Measurements from ENCODE around the gene PLEKHH3. TPM values are rescaled to one million over a fixed set of nuclear protein-coding genes. Genes with fewer than 3 reads are reported as not detected.

The PLEKHH3 gene
- polyA plus RNA-seq, 1 of the 3 experiments (the other 2 are of a cell fraction): 12.8 TPM

GRCh38 chr17:42691021-42691545 lies 14.3 kb upstream of the PLEKHH3 start:
- Histone ChIP-seq H3F3A (replicated peaks; ENCODE audit: insufficient read depth) (no peaks in the 10 kb centered on the region), H3K27ac (ENCODE audit: low read depth in 2 of 2, low read length in 1 of 2) (no peak overlapping the region), H3K36me3 (replicated peaks in 1 of 2; ENCODE audit: control insufficient read depth in 1 of 2, insufficient read depth in 2 of 2, low read length in 1 of 2) (peaks cover 12 to 58% of the 10 kb centered on the region in 2 experiments), H3K9ac (no peak overlapping the region), H3K4me1 (ENCODE audit: control insufficient read depth in 1 of 2, insufficient read depth in 2 of 2, low read depth in 1 of 2, low read length in 1 of 2) (peaks cover 0 to 2% of the 10 kb centered on the region in 2 experiments; a peak in 1 of 4 replicates), H3K9me2 (no peaks in the 10 kb centered on the region), H3K4me3 (ENCODE audit: low read depth in 2 of 2, low read length in 1 of 2) (no peak overlapping the region), H3K27me3 (ENCODE audit: insufficient read depth) (no peaks in the 10 kb centered on the region), H3K9me3 (no peaks in the 10 kb centered on the region), H3K79me2 (ENCODE audit: insufficient read depth) (no peaks in the 10 kb centered on the region), H2AFZ (ENCODE audit: low read depth) (no peak overlapping the region), H4K20me1 (ENCODE audit: insufficient read depth) (no peaks in the 10 kb centered on the region), H3K4me2 (no peak overlapping the region)
- CTCF ChIA-PET: interaction anchor here (1.1 to 6.0 kb wide), 3 partner anchors 10 to 121 kb away, joined by 3 to 24 read pairs (median 5); partner anchors contain the start of genes CCR10 and PSMC3IP
- POLR2A ChIA-PET: interaction anchor here (1.1 kb wide), 1 partner anchor 8 kb away, joined by 4 read pairs; the partner anchor contains the start of gene CNTNAP1
- DNase-seq: peak; percentile 14
- TF ChIP-seq RXRA (IDR thresholded peaks at IDR 0.05; ENCODE audit: borderline replicate concordance, low read depth) (no peak), ELF1 (IDR thresholded peaks at IDR 0.05) (no peak), NFIC (IDR thresholded peaks at IDR 0.05; ENCODE audit: borderline replicate concordance) (no peak), POLR2AphosphoS5 (IDR thresholded peaks at IDR 0.05; ENCODE audit: low read depth, low read length) (no peak), NRF1 (IDR thresholded peaks at IDR 0.05; ENCODE audit: low read depth, low read length) (no peak), YY1 (IDR thresholded peaks at IDR 0.05; ENCODE audit: low read depth) (no peak), FOXJ3 (CRISPR knock-in tag; IDR thresholded peaks at IDR 0.05) (no peak)
- TF ChIP-seq, protein P1, sequence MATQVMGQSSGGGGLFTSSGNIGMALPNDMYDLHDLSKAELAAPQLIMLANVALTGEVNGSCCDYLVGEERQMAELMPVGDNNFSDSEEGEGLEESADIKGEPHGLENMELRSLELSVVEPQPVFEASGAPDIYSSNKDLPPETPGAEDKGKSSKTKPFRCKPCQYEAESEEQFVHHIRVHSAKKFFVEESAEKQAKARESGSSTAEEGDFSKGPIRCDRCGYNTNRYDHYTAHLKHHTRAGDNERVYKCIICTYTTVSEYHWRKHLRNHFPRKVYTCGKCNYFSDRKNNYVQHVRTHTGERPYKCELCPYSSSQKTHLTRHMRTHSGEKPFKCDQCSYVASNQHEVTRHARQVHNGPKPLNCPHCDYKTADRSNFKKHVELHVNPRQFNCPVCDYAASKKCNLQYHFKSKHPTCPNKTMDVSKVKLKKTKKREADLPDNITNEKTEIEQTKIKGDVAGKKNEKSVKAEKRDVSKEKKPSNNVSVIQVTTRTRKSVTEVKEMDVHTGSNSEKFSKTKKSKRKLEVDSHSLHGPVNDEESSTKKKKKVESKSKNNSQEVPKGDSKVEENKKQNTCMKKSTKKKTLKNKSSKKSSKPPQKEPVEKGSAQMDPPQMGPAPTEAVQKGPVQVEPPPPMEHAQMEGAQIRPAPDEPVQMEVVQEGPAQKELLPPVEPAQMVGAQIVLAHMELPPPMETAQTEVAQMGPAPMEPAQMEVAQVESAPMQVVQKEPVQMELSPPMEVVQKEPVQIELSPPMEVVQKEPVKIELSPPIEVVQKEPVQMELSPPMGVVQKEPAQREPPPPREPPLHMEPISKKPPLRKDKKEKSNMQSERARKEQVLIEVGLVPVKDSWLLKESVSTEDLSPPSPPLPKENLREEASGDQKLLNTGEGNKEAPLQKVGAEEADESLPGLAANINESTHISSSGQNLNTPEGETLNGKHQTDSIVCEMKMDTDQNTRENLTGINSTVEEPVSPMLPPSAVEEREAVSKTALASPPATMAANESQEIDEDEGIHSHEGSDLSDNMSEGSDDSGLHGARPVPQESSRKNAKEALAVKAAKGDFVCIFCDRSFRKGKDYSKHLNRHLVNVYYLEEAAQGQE (IDR thresholded peaks at IDR 0.05; ENCODE audit: low read depth, low read length): no peak
- 100% methylated on average over 2 of the region's 12 CpGs for WGBS (ENCODE audit: low lambda C conversion rate)

DNA sequence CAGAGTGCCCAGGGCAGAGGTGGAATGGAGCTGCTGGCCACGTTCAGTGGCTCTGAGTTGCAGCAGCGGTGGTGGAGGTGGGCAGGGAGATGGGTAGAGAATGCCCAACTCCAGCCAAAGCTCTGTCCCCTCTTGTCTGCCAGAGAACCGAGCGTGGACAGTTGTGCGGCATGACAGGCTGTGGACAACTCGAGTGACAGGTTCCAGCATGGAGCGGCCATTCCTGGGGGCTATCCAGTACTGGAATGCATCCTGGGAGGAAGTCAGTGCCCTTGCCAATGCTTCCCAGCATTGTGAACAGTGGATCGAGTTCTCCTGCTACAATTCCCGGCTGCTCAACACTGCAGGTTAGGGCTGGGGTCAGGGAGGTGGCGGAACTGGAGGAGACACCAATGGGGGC lies 13.8 kb upstream of the PLEKHH3 start:
- H3K36me3 ChIP-seq (replicated peaks in 1 of 2; ENCODE audit: control insufficient read depth in 1 of 2, insufficient read depth in 2 of 2, low read length in 1 of 2): peaks cover 12 to 53% of the 10 kb centered on the region in 2 experiments
- H3K4me2 ChIP-seq: no peak overlapping the region
- ChIA-PET CTCF (interaction anchor here (0.9 to 6.0 kb wide), 3 partner anchors 11 to 121 kb away, joined by 3 to 24 read pairs (median 3); partner anchors contain the start of gene PSMC3IP), POLR2A (interaction anchor here (1.1 kb wide), 1 partner anchor 8 kb away, joined by 4 read pairs; the partner anchor contains the start of gene CNTNAP1)
- H2AFZ ChIP-seq (ENCODE audit: low read depth): no peak overlapping the region
- H3K4me1 ChIP-seq (ENCODE audit: control insufficient read depth in 1 of 2, insufficient read depth in 2 of 2, low read depth in 1 of 2, low read length in 1 of 2): peaks cover 0 to 2% of the 10 kb centered on the region in 2 experiments; a peak in 1 of 4 replicates
- no peak overlapping the region for H3K9ac ChIP-seq
- no peaks in the 10 kb centered on the region for H3F3A ChIP-seq (replicated peaks; ENCODE audit: insufficient read depth)
- no peaks in the 10 kb centered on the region for H3K9me2 ChIP-seq
- no peaks in the 10 kb centered on the region for H3K9me3 ChIP-seq
- DNase-seq: no peak
- H3K79me2 ChIP-seq (ENCODE audit: insufficient read depth): no peaks in the 10 kb centered on the region
- no peaks in the 10 kb centered on the region for H3K27me3 ChIP-seq (ENCODE audit: insufficient read depth)
- H3K27ac ChIP-seq (ENCODE audit: low read depth in 2 of 2, low read length in 1 of 2): no peak overlapping the region
- H4K20me1 ChIP-seq (ENCODE audit: insufficient read depth): no peaks in the 10 kb centered on the region
- no peak for TF ChIP-seq TEAD4 (IDR thresholded peaks at IDR 0.05; ENCODE audit: borderline replicate concordance, insufficient read depth)
- no peak for TF ChIP-seq ELF1 (IDR thresholded peaks at IDR 0.05)
- no peak for TF ChIP-seq EP300 (IDR thresholded peaks at IDR 0.05; ENCODE audit: borderline replicate concordance in 1 of 2, low read depth in 1 of 2, low read length in 1 of 2)
- WGBS (ENCODE audit: low lambda C conversion rate): 90% methylated on average over 8 of the region's 10 CpGs
- H3K4me3 ChIP-seq (ENCODE audit: low read depth in 2 of 2, low read length in 1 of 2): no peak overlapping the region
